K562 (cell line): ENCODE measurements around the gene ENPP6. TPM values are rescaled to one million over a fixed set of nuclear protein-coding genes. Genes with fewer than 3 reads are reported as not detected.

Experiments used
- ATAC-seq: fragments of 200-7000 bp; cut with Tn5 transposase; 3 replicates; pipeline ENCODE4 v1.9.1; 2020; ENCODE audit warnings: moderate library complexity
- BruUV-seq: library from RNA; stranded (reverse); fragments of 400-500 nt; replicated peaks from 2 replicates; lab custom pipeline; 2021; lab: Mats Ljungman, UMichigan
- CTCF ChIA-PET: fragments of 300-600 bp; formaldehyde crosslinking; extraction: SDS; loops from one replicate; lab custom pipeline; 2021; ENCODE audit warnings: low intra/inter-chr PET ratio; lab: Yijun Ruan, JAX
- POLR2A ChIA-PET: fragments of 300-600, 350-650 bp; sonication (Branson Sonifier 250); formaldehyde crosslinking; extraction: SDS; loops from one replicate; lab custom pipeline; 2021; ENCODE audit warnings: antibody characterized with exemption, inconsistent platforms; lab: Yijun Ruan, JAX
- DNase-seq, 4 experiments: peaks; one replicate each; pipeline versions ENCODE4 v3.0.0 to v3.0.0-alpha.2; 2011 to 2018; ENCODE audit warnings: low spot score in 3 of 4, mixed read lengths in 3 of 4; ENCODE audit errors: extremely low read depth in 1 of 4
- FAIRE-seq: peaks from 2 replicates; lab custom pipeline; 2011; peaks lifted over from hg19 to GRCh38; lab: Jason Lieb, UNC
- H2AFZ ChIP-seq: 2 replicates; pipeline ENCODE4 v1.6.0; 2011; ENCODE audit warnings: low read depth, low read length, control low read depth, inconsistent platforms
- H3K27ac ChIP-seq: fragments of 200-600 bp; 3 replicates; pipeline ENCODE4 v1.8.0; 2011; ENCODE audit warnings: low read depth, mild to moderate bottlenecking, control low read depth, inconsistent platforms, low read length, moderate library complexity, mixed read lengths; ENCODE audit errors: extremely low read depth
- H3K27me3 ChIP-seq, 2 experiments: fragments of 300-600 bp in 1 of 2; 2 replicates in 1 of 2; 3 replicates in 1 of 2; pipeline versions ENCODE4 v1.6.0 to v1.8.0; 2011; ENCODE audit warnings: inconsistent platforms in 2 of 2, low read length in 2 of 2, mild to moderate bottlenecking in 1 of 2, mixed read lengths in 1 of 2, moderate library complexity in 1 of 2; ENCODE audit not compliant: control insufficient read depth in 2 of 2, insufficient read depth in 2 of 2
- H3K36me3 ChIP-seq: fragments of 300-600 bp; 3 replicates; pipeline ENCODE4 v1.8.0; 2011; ENCODE audit warnings: mild to moderate bottlenecking, low read length, inconsistent platforms; ENCODE audit not compliant: control insufficient read depth, insufficient read depth
- H3K4me1 ChIP-seq, 2 experiments: fragments of 200-600 bp in 1 of 2; replicated peaks in 1 of 2; 2 replicates in 1 of 2; 3 replicates in 1 of 2; pipeline versions ENCODE4 v1.5.1 to v1.8.0; 2011; ENCODE audit warnings: inconsistent platforms in 2 of 2, low read length in 2 of 2, mild to moderate bottlenecking in 1 of 2, mixed read lengths in 1 of 2, moderate library complexity in 1 of 2; ENCODE audit not compliant: control insufficient read depth in 2 of 2, insufficient read depth in 2 of 2
- H3K4me2 ChIP-seq: 2 replicates; pipeline ENCODE4 v1.6.1; 2011; ENCODE audit warnings: low read length, control low read depth, inconsistent platforms, mixed read lengths; ENCODE audit not compliant: insufficient read depth
- H3K4me3 ChIP-seq: fragments of 200-600 bp; sonication (generic), shearing (Covaris generic); 2 replicates; pipeline ENCODE4 v1.5.1; 2016; ENCODE audit warnings: control low read depth, inconsistent platforms
- H3K79me2 ChIP-seq: fragments of 200-600 bp; 3 replicates; pipeline ENCODE4 v1.8.0; 2011; ENCODE audit warnings: low read length, inconsistent platforms; ENCODE audit not compliant: control insufficient read depth, insufficient read depth
- H3K9ac ChIP-seq, 2 experiments: 2 replicates each; pipeline versions ENCODE4 v1.6.0 to v1.6.1; 2011; ENCODE audit warnings: low read depth in 2 of 2, low read length in 2 of 2, control low read depth in 1 of 2, inconsistent platforms in 1 of 2, mild to moderate bottlenecking in 1 of 2, mixed read lengths in 1 of 2; ENCODE audit not compliant: insufficient read depth in 1 of 2
- H3K9me1 ChIP-seq: one replicate; pipeline ENCODE4 v1.6.0; 2011; ENCODE audit warnings: inconsistent platforms, mild to moderate bottlenecking, low read length, moderate library complexity; ENCODE audit not compliant: control insufficient read depth, insufficient read depth
- H3K9me3 ChIP-seq: replicated peaks from 2 replicates; pipeline ENCODE4 v1.5.1; 2011; ENCODE audit warnings: low read depth, low read length, inconsistent platforms; ENCODE audit not compliant: control insufficient read depth, insufficient read depth
- H4K20me1 ChIP-seq: replicated peaks from 2 replicates; pipeline ENCODE4 v1.6.1; 2011; ENCODE audit warnings: low read length, inconsistent platforms, mixed read lengths; ENCODE audit not compliant: control insufficient read depth, insufficient read depth
- ESRRB ChIP-seq: fragments of 250-450 bp; sonication (Bioruptor Pico); IDR thresholded peaks from 2 replicates; pipeline ENCODE4 v1.5.0; 2020; ENCODE audit warnings: mild to moderate bottlenecking, moderate library complexity, borderline replicate concordance
- GATA2 ChIP-seq: sonication (generic); formaldehyde crosslinking; IDR thresholded peaks from 2 replicates; pipeline ENCODE4 v1.4.0; 2020; ENCODE audit warnings: mild to moderate bottlenecking, missing genetic modification reagents
- IFI16 ChIP-seq: fragments of 250-450 bp; sonication (Bioruptor Pico); IDR thresholded peaks from 2 replicates; pipeline ENCODE4 v2.1.2; 2022; ENCODE audit warnings: mild to moderate bottlenecking, inconsistent platforms
- SRSF7 ChIP-seq: fragments of 200-400 bp; formaldehyde crosslinking; optimal IDR thresholded peaks from 2 replicates; pipeline ENCODE3; 2017; ENCODE audit warnings: mild to moderate bottlenecking, low read depth, low read length
- ZFX ChIP-seq: sonication (generic); formaldehyde crosslinking; IDR thresholded peaks from 2 replicates; pipeline ENCODE4 v1.8.0; 2022; ENCODE audit warnings: mild to moderate bottlenecking, missing genetic modification reagents, moderate library complexity
- ZNF395 ChIP-seq: fragments of 200-800 bp; sonication (Bioruptor generic); IDR thresholded peaks from 2 replicates; pipeline ENCODE4 v1.6.1; 2017; ENCODE audit warnings: missing genetic modification characterization, missing compliant biosample characterization
- ZSCAN32 ChIP-seq: fragments of 450-650 bp; formaldehyde crosslinking; IDR thresholded peaks from 2 replicates; pipeline ENCODE4 v1.4.0; 2020; ENCODE audit warnings: mild to moderate bottlenecking, moderate library complexity
- WGBS: fragments of 100-300 bp; shearing (Covaris generic); methylation state at CpG from one replicate; pipeline ENCODE4 v1.1.6; 2016; ENCODE audit warnings: low coverage, mixed read lengths; ENCODE audit not compliant: insufficient coverage; ENCODE audit errors: missing lambda C conversion rate; 5-methylcytosine and 5-hydroxymethylcytosine counted together
- in situ Hi-C: fragments of 300-500 bp; cut with MboI; formaldehyde crosslinking; loops from 4 replicates; pipeline ENCODE4 v1.15.0; 2018; ENCODE audit warnings: inconsistent platforms, mixed read lengths
- intact Hi-C: fragments of 100-400 bp; cut with micrococcal nuclease; formaldehyde crosslinking; loops from 2 replicates; pipeline ENCODE4 v1.14.2; 2022
- polyA plus RNA-seq, 8 experiments: library from polyadenylated mRNA; depleted of rRNA in 4 of 8; stranded (reverse) in 5 of 8; unstranded in 3 of 8; fragments of >200 nt; fragmentation: Nextera tagmentation in 2 of 8; fragmentation: Illumina TruSeq in 1 of 8; extraction: Ambion mirVana in 2 of 8; extraction: Trizol in 1 of 8; gene quantifications; 2 replicates each; pipeline versions ENCODE4 v1.2.1 to v1.2.3, GENCODE V29; 2011 to 2014; ENCODE audit warnings: inconsistent platforms in 1 of 8, missing spikeins in 1 of 8
- total RNA-seq, 7 experiments: library from RNA; depleted of rRNA in 6 of 7; stranded (reverse); fragments of >200 nt in 6 of 7; fragmentation: Illumina TruSeq in 2 of 7; extraction: Trizol in 2 of 7; gene quantifications; 2 replicates each; pipeline versions ENCODE4 v1.2.1 to v1.2.3, GENCODE V29; 2011 to 2021; ENCODE audit warnings: low replicate concordance in 1 of 7

The ENPP6 gene
- total and polyA plus RNA-seq, 9 of the 15 experiments (the other 6 are each of a cell fraction or from before 2014, with no cell fraction given), result 0.29 TPM; not detected in 8

GRCh38 chr4:184066584-184067300, 150.9 kb downstream of the ENPP6 start:
- in situ Hi-C loops, result no loop called here
- no peak overlapping the region for H3K27ac ChIP-seq
- H3K9ac ChIP-seq, result no peak overlapping the region
- FAIRE-seq, result no peak
- H3K4me1 ChIP-seq, result no peaks in the 10 kb centered on the region
- H3K4me2 ChIP-seq, result no peak overlapping the region
- TF ChIP-seq ESRRB (CRISPR knock-in tag) (no peak), SRSF7 (no peak), ZNF395 (CRISPR knock-in tag) (no peak), ZFX (CRISPR knock-in tag) (no peak), GATA2 (CRISPR knock-in tag) (no peak), IFI16 (CRISPR knock-in tag) (no peak), ZSCAN32 (no peak)
- TF ChIP-seq, all 486 proteins: peak for 0
- no peak overlapping the region for H3K4me3 ChIP-seq
- no peak overlapping the region for H2AFZ ChIP-seq
- H3K36me3 ChIP-seq, result no peaks in the 10 kb centered on the region
- no peaks in the 10 kb centered on the region for H4K20me1 ChIP-seq
- no peaks in the 10 kb centered on the region for H3K79me2 ChIP-seq
- CTCF ChIA-PET, result no interaction called here
- under 1% methylated on average over 9 of the region's 9 CpGs for WGBS
- H3K27me3 ChIP-seq, result peaks cover 0 to 21% of the 10 kb centered on the region in 2 experiments; a peak in 4 of 5 replicates
- H3K9me1 ChIP-seq, result no peaks in the 10 kb centered on the region
- ATAC-seq (no peak), DNase-seq (no peak)
- intact Hi-C loops, result no loop called here
- H3K9me3 ChIP-seq, result no peaks in the 10 kb centered on the region
- no TSS peak for BruUV-seq
- POLR2A ChIA-PET, result interaction anchor here (0.5 kb wide), 1 partner anchor 443 kb away, joined by 3 read pairs; no protein-coding TSS in a partner anchor
